Right atrium auricular region (tissue), 2 donors: ENCODE measurements around the gene PAQR9. TPM values are rescaled to one million over a fixed set of nuclear protein-coding genes. Genes with fewer than 3 reads are reported as not detected.

Experiments
- DNase-seq: peaks from one replicate; pipeline ENCODE4 v3.0.0-alpha.2; 2019; ENCODE audit warnings: low spot score
- H3K27ac ChIP-seq, 2 donors: fragments of 200-600 bp; sonication (generic); 1 replicate in 1 of 2; 2 replicates in 1 of 2; pipeline ENCODE4 v1.5.1; 2016 to 2019
- H3K27me3 ChIP-seq, 2 donors: fragments of 200-600 bp; sonication (generic); one replicate each; pipeline versions ENCODE4 v1.5.1 to v1.6.0; 2017 to 2019
- H3K36me3 ChIP-seq: fragments of 200-600 bp; sonication (generic); one replicate; pipeline ENCODE4 v1.5.1; 2016
- H3K4me1 ChIP-seq, 2 donors: fragments of 200-600 bp; sonication (generic); one replicate each; pipeline versions ENCODE4 v1.5.1 to v1.6.0; 2017 to 2019
- H3K4me3 ChIP-seq, 2 donors: fragments of 200-600 bp; sonication (generic); 1 replicate in 1 of 2; 2 replicates in 1 of 2; pipeline ENCODE4 v1.5.1; 2017 to 2019; ENCODE audit warnings: mild to moderate bottlenecking in 1 of 2, moderate library complexity in 1 of 2
- H3K9me3 ChIP-seq, 2 donors: fragments of 200-600 bp; sonication (generic); one replicate each; pipeline ENCODE4 v1.5.1; 2019
- total RNA-seq, 2 donors: library from RNA; depleted of rRNA; stranded (reverse); fragments of >200 nt; gene quantifications; one replicate each; pipeline ENCODE4 v1.1.0, GENCODE V29; 2016
- TF ChIP-seq, protein P1 (sequence below), 2 donors: fragments of 200-600 bp; sonication (generic); IDR thresholded peaks; one replicate each; pipeline ENCODE4 v1.5.1; 2019; ENCODE audit warnings: antibody characterized with exemption in 2 of 2

Gene PAQR9
- total RNA-seq, 2 donors from 2014 or later = 5.7 to 23.0 TPM

DNA sequence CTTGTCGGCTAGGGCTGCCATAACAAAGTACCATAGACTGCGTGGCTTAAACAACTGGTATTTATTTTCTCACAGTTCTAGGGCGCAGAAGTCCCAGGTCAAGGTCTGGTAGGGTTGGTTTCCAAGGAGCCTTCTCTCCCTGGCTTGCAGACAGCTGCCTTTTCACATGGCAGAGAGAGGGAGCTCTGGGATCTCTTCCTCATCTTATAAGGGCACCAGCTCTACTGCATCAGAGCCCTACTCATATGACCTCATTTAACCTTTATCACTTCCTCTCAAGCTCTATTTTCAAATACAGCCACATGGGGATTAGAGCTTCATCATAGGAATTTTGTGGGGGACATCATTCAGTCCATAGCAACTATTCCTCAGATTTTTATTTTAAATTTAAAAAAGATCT is 17.6 kb upstream of the PAQR9 start:
- Histone ChIP-seq H3K27ac (peak overlapping the region in 1 of 2 donors; percentile 19), H3K4me1 (peaks cover 0 to 5% of the 10 kb centered on the region in 2 donors), H3K27me3 (no peaks in the 10 kb centered on the region), H3K36me3 (no peaks in the 10 kb centered on the region), H3K4me3 (no peak overlapping the region), H3K9me3 (no peaks in the 10 kb centered on the region)
- DNase-seq = no peak
- TF ChIP-seq, protein P1, sequence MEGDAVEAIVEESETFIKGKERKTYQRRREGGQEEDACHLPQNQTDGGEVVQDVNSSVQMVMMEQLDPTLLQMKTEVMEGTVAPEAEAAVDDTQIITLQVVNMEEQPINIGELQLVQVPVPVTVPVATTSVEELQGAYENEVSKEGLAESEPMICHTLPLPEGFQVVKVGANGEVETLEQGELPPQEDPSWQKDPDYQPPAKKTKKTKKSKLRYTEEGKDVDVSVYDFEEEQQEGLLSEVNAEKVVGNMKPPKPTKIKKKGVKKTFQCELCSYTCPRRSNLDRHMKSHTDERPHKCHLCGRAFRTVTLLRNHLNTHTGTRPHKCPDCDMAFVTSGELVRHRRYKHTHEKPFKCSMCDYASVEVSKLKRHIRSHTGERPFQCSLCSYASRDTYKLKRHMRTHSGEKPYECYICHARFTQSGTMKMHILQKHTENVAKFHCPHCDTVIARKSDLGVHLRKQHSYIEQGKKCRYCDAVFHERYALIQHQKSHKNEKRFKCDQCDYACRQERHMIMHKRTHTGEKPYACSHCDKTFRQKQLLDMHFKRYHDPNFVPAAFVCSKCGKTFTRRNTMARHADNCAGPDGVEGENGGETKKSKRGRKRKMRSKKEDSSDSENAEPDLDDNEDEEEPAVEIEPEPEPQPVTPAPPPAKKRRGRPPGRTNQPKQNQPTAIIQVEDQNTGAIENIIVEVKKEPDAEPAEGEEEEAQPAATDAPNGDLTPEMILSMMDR (IDR thresholded peaks at IDR 0.05) = peak in 1 of 2 donors; percentile 29

DNA sequence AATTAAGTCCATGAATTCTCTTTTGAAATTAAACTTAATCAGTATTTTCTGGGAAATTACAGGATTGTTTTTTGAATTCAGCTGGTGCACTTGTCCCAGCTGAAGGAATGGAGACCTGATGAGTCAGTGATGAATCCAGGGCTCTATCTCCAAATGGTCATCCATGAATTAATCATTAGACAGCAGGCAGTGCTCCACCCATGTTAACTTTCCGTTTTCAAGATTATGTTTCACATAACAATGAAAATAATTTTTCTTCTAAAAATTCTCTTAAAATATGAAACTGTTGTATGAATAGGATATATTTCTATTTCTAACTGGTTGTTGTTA is 13.9 kb upstream of the PAQR9 start:
- H3K9me3 ChIP-seq = no peaks in the 10 kb centered on the region
- no peak for DNase-seq
- H3K4me1 ChIP-seq = peaks cover 0 to 22% of the 10 kb centered on the region in 2 donors
- TF ChIP-seq, protein P1 (IDR thresholded peaks at IDR 0.05) = no peak
- H3K27me3 ChIP-seq = no peaks in the 10 kb centered on the region
- no peaks in the 10 kb centered on the region for H3K36me3 ChIP-seq
- no peak overlapping the region for H3K27ac ChIP-seq
- no peak overlapping the region for H3K4me3 ChIP-seq

- H3K9me3 ChIP-seq = no peaks in the 10 kb centered on the region
- no peaks in the 10 kb centered on the region for H3K27me3 ChIP-seq
- peak overlapping the region; percentile 43 to 51 for H3K27ac ChIP-seq
- no peak overlapping the region for H3K4me3 ChIP-seq
- DNase-seq = peak; percentile 90
- H3K36me3 ChIP-seq = no peaks in the 10 kb centered on the region
- TF ChIP-seq, protein P1 (IDR thresholded peaks at IDR 0.05) = no peak
- H3K4me1 ChIP-seq = peaks cover 0 to 28% of the 10 kb centered on the region in 2 donors
Observed at GRCh38 chr3:142976621-142977398, 13.3 kb upstream of the PAQR9 start.

DNA sequence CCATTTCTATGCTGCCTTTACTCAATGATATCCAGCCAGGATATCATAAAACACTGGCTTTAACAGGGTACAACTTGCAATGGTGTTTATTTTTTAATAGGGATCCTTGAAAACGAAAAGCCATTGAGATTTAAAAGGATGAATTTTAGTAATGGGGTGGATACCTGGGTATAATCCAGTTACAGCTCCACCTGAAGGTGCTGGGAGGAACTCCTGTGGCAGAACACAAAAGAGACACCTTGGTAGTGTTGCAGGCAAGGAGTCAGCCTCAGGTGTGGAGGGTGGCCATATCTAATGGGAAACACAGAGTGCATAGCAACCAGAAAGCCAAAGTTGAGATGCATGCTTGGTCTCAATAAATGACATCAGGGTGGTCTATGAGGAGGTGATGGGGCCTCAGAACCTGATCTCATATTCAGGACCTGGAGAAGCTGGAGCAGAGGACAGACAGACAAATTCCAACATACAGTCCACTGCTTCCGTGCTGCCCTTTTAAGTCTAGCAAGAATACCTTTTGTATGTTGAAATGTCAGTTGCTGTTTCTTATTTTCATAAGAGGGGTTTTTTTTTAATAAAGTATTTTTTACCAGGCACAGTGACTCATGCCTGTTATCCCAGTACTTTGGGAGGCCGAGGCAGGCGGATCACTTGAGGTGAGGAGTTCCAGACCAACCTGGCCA is 12.0 kb upstream of the PAQR9 start:
- H3K27ac ChIP-seq = peak overlapping the region in 1 of 2 donors; percentile 59
- no peaks in the 10 kb centered on the region for H3K9me3 ChIP-seq

GRCh38 chr3:142973217-142974009 is 9.9 kb upstream of the PAQR9 start:
- no peak for DNase-seq
- Histone ChIP-seq H3K4me3 (no peak overlapping the region), H3K27me3 (no peaks in the 10 kb centered on the region), H3K27ac (peak overlapping the region; percentile 67 to 68), H3K4me1 (peaks cover 0 to 29% of the 10 kb centered on the region in 2 donors), H3K9me3 (no peaks in the 10 kb centered on the region), H3K36me3 (no peaks in the 10 kb centered on the region)
- TF ChIP-seq, protein P1 (IDR thresholded peaks at IDR 0.05) = no peak

More for the DNA sequence above, 12.0 kb upstream of the PAQR9 start:
- Histone ChIP-seq H3K4me3 (no peak overlapping the region), H3K27me3 (no peaks in the 10 kb centered on the region), H3K36me3 (no peaks in the 10 kb centered on the region), H3K4me1 (peaks cover 0 to 29% of the 10 kb centered on the region in 2 donors)
- DNase-seq = no peak
- TF ChIP-seq, protein P1 (IDR thresholded peaks at IDR 0.05) = no peak
